SK-N-SH (cell line): ENCODE data around the gene FGGY. TPM values are rescaled to one million over a fixed set of nuclear protein-coding genes. Genes with fewer than 3 reads are reported as not detected.

Source experiments
- CTCF ChIA-PET: fragments of 300-600, 350-600 bp; formaldehyde crosslinking; extraction: SDS; loops from one replicate; lab custom pipeline; 2021; lab: Yijun Ruan, JAX
- POLR2A ChIA-PET: fragments of 350-600 bp; sonication (Branson Sonifier 250); formaldehyde crosslinking; extraction: SDS; loops from one replicate; lab custom pipeline; 2020; ENCODE audit warnings: antibody characterized with exemption, inconsistent platforms; lab: Yijun Ruan, JAX
- DNase-seq: peaks from one replicate; pipeline ENCODE4 v3.0.0; 2012
- H2AFZ ChIP-seq: fragments of 200-600 bp; sonication (generic); 2 replicates; pipeline ENCODE4 v1.8.1; 2016; ENCODE audit warnings: antibody characterized with exemption, mild to moderate bottlenecking, low read depth
- H3F3A ChIP-seq: fragments of 200-600 bp; sonication (generic); replicated peaks from 2 replicates; pipeline ENCODE3; 2016; ENCODE audit warnings: antibody characterized with exemption, mild to moderate bottlenecking; ENCODE audit not compliant: insufficient read depth
- H3K27ac ChIP-seq, 2 experiments: fragments of 200-500 bp in 1 of 2; fragments of 200-600 bp in 1 of 2; sonication (Bioruptor generic) in 1 of 2; sonication (generic), shearing (Covaris generic) in 1 of 2; 2 replicates each; pipeline versions ENCODE4 v1.5.1 to v1.6.1; 2014 to 2016; ENCODE audit warnings: low read depth in 2 of 2, inconsistent platforms in 1 of 2, low read length in 1 of 2, mild to moderate bottlenecking in 1 of 2, mixed read lengths in 1 of 2
- H3K27me3 ChIP-seq: fragments of 200-600 bp; sonication (generic), shearing (Covaris generic); 2 replicates; pipeline ENCODE4 v1.6.1; 2016; ENCODE audit warnings: mixed run types; ENCODE audit not compliant: insufficient read depth
- H3K36me3 ChIP-seq, 2 experiments: fragments of 200-500 bp in 1 of 2; fragments of 200-600 bp in 1 of 2; sonication (Bioruptor generic) in 1 of 2; sonication (generic) in 1 of 2; replicated peaks in 1 of 2; 2 replicates each; pipeline versions ENCODE3 to v1.5.1; 2014 to 2016; ENCODE audit warnings: low read length in 1 of 2, mild to moderate bottlenecking in 1 of 2; ENCODE audit not compliant: insufficient read depth in 2 of 2, control insufficient read depth in 1 of 2
- H3K4me1 ChIP-seq, 2 experiments: fragments of 200-500 bp in 1 of 2; fragments of 200-600 bp in 1 of 2; sonication (Bioruptor generic) in 1 of 2; sonication (generic), shearing (Covaris generic) in 1 of 2; 2 replicates each; pipeline versions ENCODE4 v1.5.1 to v1.6.1; 2014 to 2016; ENCODE audit warnings: low read depth in 1 of 2, low read length in 1 of 2, mixed run types in 1 of 2; ENCODE audit not compliant: insufficient read depth in 2 of 2, control insufficient read depth in 1 of 2
- H3K4me2 ChIP-seq: fragments of 200-600 bp; sonication (generic), shearing (Covaris generic); 2 replicates; pipeline ENCODE4 v1.6.1; 2017; ENCODE audit warnings: mixed run types
- H3K4me3 ChIP-seq, 2 experiments: fragments of 200-500 bp in 1 of 2; fragments of 200-600 bp in 1 of 2; sonication (Bioruptor generic) in 1 of 2; sonication (generic), shearing (Covaris generic) in 1 of 2; 2 replicates each; pipeline versions ENCODE4 v1.5.1 to v1.8.1; 2014 to 2016; ENCODE audit warnings: low read depth in 2 of 2, inconsistent platforms in 1 of 2, low read length in 1 of 2, mild to moderate bottlenecking in 1 of 2, mixed read lengths in 1 of 2, moderate library complexity in 1 of 2
- H3K79me2 ChIP-seq: fragments of 200-600 bp; sonication (generic); 2 replicates; pipeline ENCODE4 v1.8.1; 2017; ENCODE audit warnings: mild to moderate bottlenecking; ENCODE audit not compliant: insufficient read depth
- H3K9ac ChIP-seq: fragments of 200-600 bp; sonication (generic); 2 replicates; pipeline ENCODE4 v1.6.1; 2017; ENCODE audit warnings: mixed run types
- H3K9me2 ChIP-seq: fragments of 200-600 bp; sonication (generic); 2 replicates; pipeline ENCODE4 v1.6.1; 2017; ENCODE audit warnings: mixed run types
- H3K9me3 ChIP-seq: fragments of 200-600 bp; sonication (generic); 2 replicates; pipeline ENCODE4 v1.6.1; 2017; ENCODE audit warnings: mixed run types, mild to moderate bottlenecking, moderate library complexity
- H4K20me1 ChIP-seq: fragments of 200-600 bp; sonication (generic); 2 replicates; pipeline ENCODE4 v1.6.1; 2017; ENCODE audit warnings: mild to moderate bottlenecking, mixed run types; ENCODE audit not compliant: insufficient read depth
- EP300 ChIP-seq, 2 experiments: IDR thresholded peaks; 2 replicates each; pipeline versions ENCODE4 v1.4.0 to v1.6.1; 2012; ENCODE audit warnings: borderline replicate concordance in 1 of 2, low read depth in 1 of 2, low read length in 1 of 2
- EZH2phosphoT487 ChIP-seq: fragments of 200-600 bp; sonication (generic); IDR thresholded peaks from 2 replicates; pipeline ENCODE4 v1.6.1; 2017; ENCODE audit warnings: low read depth, mixed run types, mild to moderate bottlenecking, antibody characterized with exemption, moderate library complexity, borderline replicate concordance
- FOSL2 ChIP-seq: IDR thresholded peaks from 2 replicates; pipeline ENCODE4 v1.4.0; 2012; ENCODE audit warnings: low read depth, mild to moderate bottlenecking, moderate library complexity, borderline replicate concordance
- FOXJ3 ChIP-seq: sonication (generic); formaldehyde crosslinking; IDR thresholded peaks from 2 replicates; pipeline ENCODE4 v1.5.1; 2020; ENCODE audit warnings: mild to moderate bottlenecking, missing genetic modification reagents
- GABPA ChIP-seq: IDR thresholded peaks from 2 replicates; pipeline ENCODE4 v1.4.0; 2012; ENCODE audit warnings: low read depth, mild to moderate bottlenecking
- JUND ChIP-seq: IDR thresholded peaks from 2 replicates; pipeline ENCODE4 v1.4.0; 2012
- RAD21 ChIP-seq: IDR thresholded peaks from 2 replicates; pipeline ENCODE4 v1.6.1; 2012; ENCODE audit warnings: mild to moderate bottlenecking, low read length
- RFX5 ChIP-seq: IDR thresholded peaks from 2 replicates; pipeline ENCODE4 v1.6.1; 2012; ENCODE audit warnings: mild to moderate bottlenecking, improper control_type of control experiment, low read length
- SIN3A ChIP-seq: IDR thresholded peaks from 2 replicates; pipeline ENCODE4 v1.6.1; 2012; ENCODE audit warnings: low read depth, mild to moderate bottlenecking, low read length, moderate library complexity, borderline replicate concordance
- SMC3 ChIP-seq: IDR thresholded peaks from 2 replicates; pipeline ENCODE4 v1.6.1; 2012; ENCODE audit warnings: low read depth, low read length, improper control_type of control experiment
- TAF1 ChIP-seq: IDR thresholded peaks from 2 replicates; pipeline ENCODE4 v1.6.1; 2012; ENCODE audit warnings: low read depth, mild to moderate bottlenecking, low read length, moderate library complexity, borderline replicate concordance
- TCF12 ChIP-seq: IDR thresholded peaks from 2 replicates; pipeline ENCODE4 v1.4.0; 2012
- WGBS: methylation state at CpG from one replicate; pipeline ENCODE4 v1.1.6; 2017; ENCODE audit warnings: low lambda C conversion rate; 5-methylcytosine and 5-hydroxymethylcytosine counted together
- polyA plus RNA-seq, 3 experiments: library from polyadenylated mRNA; depleted of rRNA; stranded (reverse); fragments of >200 nt; gene quantifications; 2 replicates each; pipeline ENCODE4 v1.2.3, GENCODE V29; 2012
- TF ChIP-seq, protein P1 (sequence below): fragments of 150-350 bp; IDR thresholded peaks from 2 replicates; pipeline ENCODE4 v1.6.1; 2017; ENCODE audit warnings: antibody characterized with exemption, low read length, low read depth, borderline replicate concordance
- TF ChIP-seq, protein P2 (sequence below): IDR thresholded peaks from 2 replicates; pipeline ENCODE4 v1.4.0; 2012; ENCODE audit warnings: low read depth, borderline replicate concordance

FGGY gene
- polyA plus RNA-seq, 1 of the 3 experiments (the other 2 are of a cell fraction) = 10.3 TPM

DNA sequence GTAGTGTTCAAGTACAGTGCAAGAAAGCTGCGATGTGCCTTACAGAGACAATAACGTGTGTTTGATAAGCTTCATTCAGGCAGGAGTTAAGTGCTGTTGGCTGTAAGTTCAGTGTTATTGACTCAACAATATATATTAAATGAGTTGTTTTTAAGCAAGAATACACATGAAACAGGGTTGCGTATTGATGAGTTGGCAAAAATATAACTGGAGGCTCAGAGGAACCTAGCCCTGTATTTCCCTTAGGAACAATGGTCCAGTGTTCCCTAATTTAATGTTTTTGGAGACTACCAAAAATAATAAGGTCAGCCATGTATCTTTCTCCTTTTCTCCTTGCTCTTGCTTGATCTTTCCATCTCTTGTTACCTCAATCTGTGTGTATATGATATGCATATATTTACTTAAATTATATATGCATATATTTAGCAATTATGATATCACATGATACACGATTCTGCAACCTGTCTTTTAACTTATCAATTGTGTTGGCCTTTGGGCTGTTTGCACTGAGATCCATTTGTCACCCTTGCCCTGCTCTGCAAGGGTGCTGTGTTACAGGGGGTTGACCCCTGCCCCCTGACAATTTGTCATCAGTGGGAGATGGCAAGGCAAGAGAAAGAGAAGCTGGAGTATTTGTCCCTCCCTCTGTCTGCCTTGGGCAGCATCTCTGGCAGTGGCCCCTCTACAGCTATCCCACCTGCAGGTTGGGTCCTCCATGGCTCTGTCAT is 109.7 kb downstream of the FGGY start:
- Histone ChIP-seq H3K36me3 (no peaks in the 10 kb centered on the region), H3K9me3 (no peaks in the 10 kb centered on the region), H3K79me2 (no peaks in the 10 kb centered on the region), H3K4me3 (no peak overlapping the region), H3K4me1 (peaks cover 0 to 6% of the 10 kb centered on the region in 2 experiments; a peak in 1 of 4 replicates), H2AFZ (no peak overlapping the region), H3F3A (no peaks in the 10 kb centered on the region), H3K27ac (no peak overlapping the region), H3K9ac (no peak overlapping the region), H4K20me1 (no peaks in the 10 kb centered on the region), H3K9me2 (no peaks in the 10 kb centered on the region), H3K4me2 (no peak overlapping the region), H3K27me3 (no peaks in the 10 kb centered on the region)
- no peak for DNase-seq
- no peak for TF ChIP-seq RFX5
- TF ChIP-seq JUND = no peak
- TF ChIP-seq, protein P1, sequence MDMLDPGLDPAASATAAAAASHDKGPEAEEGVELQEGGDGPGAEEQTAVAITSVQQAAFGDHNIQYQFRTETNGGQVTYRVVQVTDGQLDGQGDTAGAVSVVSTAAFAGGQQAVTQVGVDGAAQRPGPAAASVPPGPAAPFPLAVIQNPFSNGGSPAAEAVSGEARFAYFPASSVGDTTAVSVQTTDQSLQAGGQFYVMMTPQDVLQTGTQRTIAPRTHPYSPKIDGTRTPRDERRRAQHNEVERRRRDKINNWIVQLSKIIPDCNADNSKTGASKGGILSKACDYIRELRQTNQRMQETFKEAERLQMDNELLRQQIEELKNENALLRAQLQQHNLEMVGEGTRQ = no peak
- no peak for TF ChIP-seq SIN3A
- no peak for TF ChIP-seq RAD21
- TF ChIP-seq FOSL2 = no peak
- TF ChIP-seq, protein P2, sequence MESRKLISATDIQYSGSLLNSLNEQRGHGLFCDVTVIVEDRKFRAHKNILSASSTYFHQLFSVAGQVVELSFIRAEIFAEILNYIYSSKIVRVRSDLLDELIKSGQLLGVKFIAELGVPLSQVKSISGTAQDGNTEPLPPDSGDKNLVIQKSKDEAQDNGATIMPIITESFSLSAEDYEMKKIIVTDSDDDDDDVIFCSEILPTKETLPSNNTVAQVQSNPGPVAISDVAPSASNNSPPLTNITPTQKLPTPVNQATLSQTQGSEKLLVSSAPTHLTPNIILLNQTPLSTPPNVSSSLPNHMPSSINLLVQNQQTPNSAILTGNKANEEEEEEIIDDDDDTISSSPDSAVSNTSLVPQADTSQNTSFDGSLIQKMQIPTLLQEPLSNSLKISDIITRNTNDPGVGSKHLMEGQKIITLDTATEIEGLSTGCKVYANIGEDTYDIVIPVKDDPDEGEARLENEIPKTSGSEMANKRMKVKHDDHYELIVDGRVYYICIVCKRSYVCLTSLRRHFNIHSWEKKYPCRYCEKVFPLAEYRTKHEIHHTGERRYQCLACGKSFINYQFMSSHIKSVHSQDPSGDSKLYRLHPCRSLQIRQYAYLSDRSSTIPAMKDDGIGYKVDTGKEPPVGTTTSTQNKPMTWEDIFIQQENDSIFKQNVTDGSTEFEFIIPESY = no peak
- TF ChIP-seq EP300 (IDR thresholded peaks at IDR 0.05; ENCODE audit: borderline replicate concordance in 1 of 2, low read depth in 1 of 2, low read length in 1 of 2) = no peak
- no peak for TF ChIP-seq TCF12
- WGBS = 85% methylated on average over 4 of the region's 4 CpGs
- ChIA-PET CTCF (interaction anchor here (0.6 kb wide), 1 partner anchor 859 kb away, joined by 3 read pairs; no protein-coding TSS in a partner anchor), POLR2A (no interaction called here)

DNA sequence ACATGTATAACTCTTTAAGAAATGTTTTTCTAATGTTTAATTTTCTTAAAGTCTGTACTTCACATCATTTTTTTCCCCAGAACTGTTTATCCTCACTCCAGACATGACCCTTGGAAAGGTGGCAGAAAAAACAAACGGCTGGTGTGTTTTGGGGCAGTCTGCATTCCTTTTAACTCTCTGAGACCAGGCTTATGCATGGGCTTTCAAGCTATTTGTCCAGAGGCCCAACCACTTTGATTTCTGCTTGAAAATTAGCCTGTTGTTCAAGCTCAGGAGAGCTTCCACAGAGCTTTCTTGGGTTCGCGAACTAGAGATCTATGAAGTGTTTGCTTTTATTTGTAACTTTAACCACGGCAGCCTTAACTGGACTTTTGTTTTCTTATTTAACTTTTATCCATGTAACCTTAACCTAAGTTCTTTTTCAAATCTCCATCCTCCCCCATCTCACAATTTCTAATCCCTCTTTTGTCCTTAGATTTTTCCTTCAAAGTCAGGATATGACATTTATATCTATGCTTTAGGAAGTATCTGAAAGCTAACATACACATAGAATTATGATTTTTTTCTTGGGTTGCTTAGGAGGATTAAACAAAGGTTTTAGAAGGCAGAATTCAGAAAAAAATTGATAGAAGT is 111.8 kb downstream of the FGGY start:
- Histone ChIP-seq H3K9me2 (no peaks in the 10 kb centered on the region), H3K4me2 (no peak overlapping the region), H3K9me3 (no peaks in the 10 kb centered on the region), H3K36me3 (no peaks in the 10 kb centered on the region), H3K79me2 (no peaks in the 10 kb centered on the region), H4K20me1 (no peaks in the 10 kb centered on the region), H2AFZ (no peak overlapping the region), H3F3A (no peaks in the 10 kb centered on the region), H3K4me1 (no peaks in the 10 kb centered on the region), H3K27me3 (no peaks in the 10 kb centered on the region), H3K9ac (no peak overlapping the region), H3K27ac (no peak overlapping the region), H3K4me3 (no peak overlapping the region)
- CTCF ChIA-PET = no interaction called here
- POLR2A ChIA-PET = no interaction called here
- WGBS = 93% methylated on average over 4 of the region's 4 CpGs
- DNase-seq = no peak
- TF ChIP-seq FOXJ3 (CRISPR knock-in tag) (no peak), GABPA (no peak), TCF12 (no peak), JUND (no peak), SMC3 (no peak), TAF1 (no peak), EZH2phosphoT487 (no peak)
- TF ChIP-seq, all 33 proteins: peak for 0
